GM23338 (cell line): ENCODE data around the gene ZNF746. TPM values are rescaled to one million over a fixed set of nuclear protein-coding genes. Genes with fewer than 3 reads are reported as not detected.

ENCODE experiments used
- ATAC-seq: fragments of 200-7000 bp; cut with Tn5 transposase; 3 replicates; pipeline ENCODE4 v1.9.1; 2020
- DNase-seq: peaks from one replicate; pipeline ENCODE4 v3.0.0-alpha.2; 2015; ENCODE audit warnings: low spot score
- H2AFZ ChIP-seq: fragments of 200-600 bp; sonication (generic); 2 replicates; pipeline ENCODE4 v1.8.0; 2016; ENCODE audit warnings: antibody characterized with exemption, mild to moderate bottlenecking, moderate library complexity
- H3F3A ChIP-seq: fragments of 200-600 bp; sonication (generic); replicated peaks from 2 replicates; pipeline ENCODE4 v1.8.0; 2017; ENCODE audit warnings: antibody characterized with exemption, mixed run types, low read depth
- H3K27ac ChIP-seq: fragments of 200-600 bp; sonication (generic); 2 replicates; pipeline ENCODE4 v1.6.1; 2016; ENCODE audit warnings: low read depth
- H3K27me3 ChIP-seq: fragments of 200-600 bp; sonication (generic); 2 replicates; pipeline ENCODE4 v1.8.0; 2016; ENCODE audit warnings: mild to moderate bottlenecking, mixed run types, moderate library complexity; ENCODE audit not compliant: insufficient read depth
- H3K36me3 ChIP-seq: fragments of 200-600 bp; sonication (generic); 2 replicates; pipeline ENCODE4 v1.8.0; 2016; ENCODE audit warnings: mild to moderate bottlenecking; ENCODE audit not compliant: insufficient read depth
- H3K4me1 ChIP-seq: fragments of 200-600 bp; sonication (generic); 2 replicates; pipeline ENCODE4 v1.8.0; 2016; ENCODE audit warnings: mild to moderate bottlenecking, moderate library complexity; ENCODE audit not compliant: insufficient read depth
- H3K4me2 ChIP-seq: fragments of 200-600 bp; sonication (generic); 2 replicates; pipeline ENCODE4 v1.7.1; 2017; ENCODE audit warnings: mixed run types
- H3K4me3 ChIP-seq: fragments of 200-600 bp; sonication (generic); 2 replicates; pipeline ENCODE4 v1.6.1; 2016; ENCODE audit warnings: mixed run types
- H3K79me2 ChIP-seq: fragments of 200-600 bp; sonication (generic); replicated peaks from 2 replicates; pipeline ENCODE4 v1.8.0; 2017; ENCODE audit warnings: mild to moderate bottlenecking; ENCODE audit not compliant: insufficient read depth
- H3K9me2 ChIP-seq: fragments of 200-600 bp; sonication (generic); 2 replicates; pipeline ENCODE4 v1.8.0; 2017; ENCODE audit not compliant: insufficient read depth
- H4K20me1 ChIP-seq: fragments of 200-600 bp; sonication (generic); replicated peaks from 2 replicates; pipeline ENCODE4 v1.8.0; 2017; ENCODE audit warnings: mild to moderate bottlenecking; ENCODE audit not compliant: insufficient read depth
- H3K27ac Mint-ChIP-seq: 2 replicates; pipeline ENCODE4 v1.8.0; 2020; ENCODE audit warnings: inconsistent platforms, mild to moderate bottlenecking, moderate library complexity, mixed read lengths
- H3K27me3 Mint-ChIP-seq: 3 replicates; pipeline ENCODE4 v1.8.0; 2022; ENCODE audit warnings: low read depth, mild to moderate bottlenecking, moderate library complexity, mixed read lengths, inconsistent platforms; ENCODE audit not compliant: insufficient read depth, poor library complexity
- H3K36me3 Mint-ChIP-seq: 3 replicates; pipeline ENCODE4 v1.8.0; 2021; ENCODE audit warnings: low read depth, mild to moderate bottlenecking, inconsistent platforms, moderate library complexity, mixed read lengths
- H3K4me1 Mint-ChIP-seq: 3 replicates; pipeline ENCODE4 v1.8.0; 2020; ENCODE audit warnings: mild to moderate bottlenecking, inconsistent platforms, mixed read lengths
- H3K4me3 Mint-ChIP-seq: 3 replicates; pipeline ENCODE4 v1.8.0; 2021; ENCODE audit warnings: moderate library complexity, mild to moderate bottlenecking, inconsistent platforms, mixed read lengths
- H3K9me3 Mint-ChIP-seq: 3 replicates; pipeline ENCODE4 v1.8.0; 2020; ENCODE audit warnings: moderate library complexity, mild to moderate bottlenecking, inconsistent platforms, mixed read lengths
- CREB1 ChIP-seq: fragments of 250-450 bp; sonication (Bioruptor Pico); IDR thresholded peaks from 2 replicates; pipeline ENCODE4 v1.5.0; 2020; ENCODE audit warnings: low read depth, mild to moderate bottlenecking, moderate library complexity
- EZH2 ChIP-seq: fragments of 200-600 bp; sonication (generic); IDR thresholded peaks from one replicate; pipeline ENCODE4 v1.8.0; 2017; ENCODE audit warnings: antibody characterized with exemption, mild to moderate bottlenecking, low read depth; ENCODE audit not compliant: unreplicated experiment
- EZH2phosphoT487 ChIP-seq: fragments of 200-600 bp; sonication (generic); IDR thresholded peaks from one replicate; pipeline ENCODE4 v1.8.1; 2018; ENCODE audit warnings: antibody characterized with exemption; ENCODE audit not compliant: unreplicated experiment
- JUNB ChIP-seq: IDR thresholded peaks from one replicate; pipeline ENCODE4 v1.6.1; 2016; ENCODE audit warnings: antibody characterized with exemption; ENCODE audit not compliant: unreplicated experiment
- POLR2AphosphoS5 ChIP-seq: IDR thresholded peaks from 2 replicates; pipeline ENCODE4 v1.6.1; 2016; ENCODE audit warnings: antibody characterized with exemption, low read depth
- REST ChIP-seq: IDR thresholded peaks from one replicate; pipeline ENCODE4 v1.6.1; 2018; ENCODE audit warnings: antibody characterized with exemption; ENCODE audit not compliant: unreplicated experiment
- STAT1 ChIP-seq: IDR thresholded peaks from one replicate; pipeline ENCODE4 v1.6.1; 2016; ENCODE audit warnings: antibody characterized with exemption; ENCODE audit not compliant: unreplicated experiment
- ZNF331 ChIP-seq: fragments of 250-450 bp; sonication (Bioruptor Pico); IDR thresholded peaks from 2 replicates; pipeline ENCODE4 v1.5.0; 2020; ENCODE audit warnings: low read depth, mild to moderate bottlenecking, moderate library complexity
- ZNF462 ChIP-seq: fragments of 250-450 bp; sonication (Bioruptor Pico); IDR thresholded peaks from 2 replicates; pipeline ENCODE4 v1.5.0; 2020; ENCODE audit warnings: mild to moderate bottlenecking, moderate library complexity
- polyA plus RNA-seq: library from polyadenylated mRNA; unstranded; fragments of >200 nt; fragmentation: Nextera tagmentation; extraction: Ambion mirVana; gene quantifications from 2 replicates; pipeline ENCODE4 v1.2.1, GENCODE V29; 2016
- total RNA-seq: library from RNA; depleted of rRNA; stranded (reverse); fragments of >200 nt; shearing (Covaris generic); gene quantifications from 2 replicates; pipeline ENCODE4 v1.2.3, GENCODE V29; 2014

ZNF746 gene
- total and polyA plus RNA-seq, 2 experiments from 2014 or later: 10.0 to 18.6 TPM

- Mint-ChIP-seq H3K4me3 (no peak overlapping the region), H3K4me1 (peaks cover 18% of the 10 kb centered on the region), H3K9me3 (no peaks in the 10 kb centered on the region), H3K27me3 (peaks cover 12% of the 10 kb centered on the region), H3K27ac (no peak overlapping the region), H3K36me3 (peaks cover 9% of the 10 kb centered on the region)
- Histone ChIP-seq H3K4me1 (peaks cover 11% of the 10 kb centered on the region), H3K4me2 (no peak overlapping the region), H2AFZ (no peak overlapping the region), H3K9me2 (no peaks in the 10 kb centered on the region), H4K20me1 (no peaks in the 10 kb centered on the region), H3K27ac (no peak overlapping the region), H3K27me3 (peaks cover 50% of the 10 kb centered on the region), H3K4me3 (no peak overlapping the region), H3K79me2 (no peaks in the 10 kb centered on the region), H3F3A (no peaks in the 10 kb centered on the region), H3K36me3 (no peaks in the 10 kb centered on the region)
- ATAC-seq (no peak), DNase-seq (no peak)
- TF ChIP-seq EZH2phosphoT487 (no peak), REST (no peak), POLR2AphosphoS5 (no peak), STAT1 (no peak), CREB1 (CRISPR knock-in tag) (no peak), ZNF462 (CRISPR knock-in tag) (no peak), JUNB (no peak), ZNF331 (CRISPR knock-in tag) (no peak), EZH2 (no peak)
These were observed 70.4 kb downstream of the ZNF746 start for GRCh38 chr7:149427096-149427680.
